Neural crest cell (in vitro differentiated cells): ENCODE data around the gene VSX1. TPM values are rescaled to one million over a fixed set of nuclear protein-coding genes. Genes with fewer than 3 reads are reported as not detected.

Experiments used
- DNase-seq: peaks from one replicate; pipeline ENCODE4 v3.0.0; 2021; ENCODE audit warnings: low read depth, mixed read lengths, low spot score
- H3K27ac Mint-ChIP-seq: one replicate; pipeline ENCODE4 v1.8.0; 2021; ENCODE audit warnings: mild to moderate bottlenecking, mixed read lengths; ENCODE audit not compliant: unreplicated experiment
- H3K27me3 Mint-ChIP-seq: 2 replicates; pipeline ENCODE4 v1.8.0; 2021; ENCODE audit warnings: low read depth, mild to moderate bottlenecking, mixed read lengths
- H3K36me3 Mint-ChIP-seq: 2 replicates; pipeline ENCODE4 v1.8.0; 2021; ENCODE audit warnings: low read depth, mild to moderate bottlenecking, mixed read lengths
- H3K4me1 Mint-ChIP-seq: 2 replicates; pipeline ENCODE4 v1.8.0; 2021; ENCODE audit warnings: mixed read lengths
- H3K4me3 Mint-ChIP-seq: one replicate; pipeline ENCODE4 v1.8.0; 2021; ENCODE audit warnings: mild to moderate bottlenecking, mixed read lengths
- H3K9me3 Mint-ChIP-seq: 2 replicates; pipeline ENCODE4 v1.8.0; 2021; ENCODE audit warnings: mixed read lengths
- CTCF ChIP-seq: fragments of 200-600 bp; sonication (generic); conservative IDR thresholded peaks from 2 replicates; pipeline ENCODE4 v1.5.0; 2021; ENCODE audit warnings: antibody characterized with exemption, mild to moderate bottlenecking
- total RNA-seq: library from RNA; stranded (reverse); gene quantifications from 2 replicates; pipeline ENCODE4 v1.2.1, GENCODE V29; 2021

VSX1 gene
- total RNA-seq, 1 donor from 2014 or later = 4.2 TPM

GRCh38 chr20:25033265-25033923 is 48.5 kb downstream of the VSX1 start:
- no peaks in the 10 kb centered on the region for H3K27me3 Mint-ChIP-seq
- H3K27ac Mint-ChIP-seq = peak overlapping the region; percentile 97
- H3K4me3 Mint-ChIP-seq = peak overlapping the region; percentile 77
- TF ChIP-seq CTCF = no peak
- H3K9me3 Mint-ChIP-seq = no peaks in the 10 kb centered on the region
- no peaks in the 10 kb centered on the region for H3K36me3 Mint-ChIP-seq
- no peak for DNase-seq
- peaks cover 82% of the 10 kb centered on the region for H3K4me1 Mint-ChIP-seq

GRCh38 chr20:25032478-25033264 is 49.3 kb downstream of the VSX1 start:
- peak; percentile 68 for DNase-seq
- Mint-ChIP-seq H3K4me1 (peaks cover 76% of the 10 kb centered on the region), H3K9me3 (no peaks in the 10 kb centered on the region), H3K4me3 (peak overlapping the region; percentile 77), H3K36me3 (no peaks in the 10 kb centered on the region), H3K27ac (peak overlapping the region; percentile 97), H3K27me3 (no peaks in the 10 kb centered on the region)
- TF ChIP-seq CTCF = no peak

GRCh38 chr20:25032065-25032477 is 49.9 kb downstream of the VSX1 start:
- Mint-ChIP-seq H3K4me3 (peak overlapping the region; percentile 77), H3K27me3 (peaks cover 3% of the 10 kb centered on the region), H3K9me3 (no peaks in the 10 kb centered on the region), H3K36me3 (no peaks in the 10 kb centered on the region), H3K27ac (peak overlapping the region; percentile 97), H3K4me1 (peaks cover 73% of the 10 kb centered on the region)
- no peak for TF ChIP-seq CTCF
- peak; percentile 41 for DNase-seq

GRCh38 chr20:25031241-25031640 is 50.7 kb downstream of the VSX1 start:
- no peak for DNase-seq
- no peaks in the 10 kb centered on the region for H3K36me3 Mint-ChIP-seq
- peak overlapping the region; percentile 97 for H3K27ac Mint-ChIP-seq
- peaks cover 3% of the 10 kb centered on the region for H3K27me3 Mint-ChIP-seq
- peaks cover 64% of the 10 kb centered on the region for H3K4me1 Mint-ChIP-seq
- TF ChIP-seq CTCF = no peak
- no peaks in the 10 kb centered on the region for H3K9me3 Mint-ChIP-seq
- H3K4me3 Mint-ChIP-seq = no peak overlapping the region

GRCh38 chr20:25030649-25031207 is 51.2 kb downstream of the VSX1 start:
- Mint-ChIP-seq H3K36me3 (no peaks in the 10 kb centered on the region), H3K27me3 (peaks cover 3% of the 10 kb centered on the region), H3K4me1 (peaks cover 59% of the 10 kb centered on the region), H3K4me3 (no peak overlapping the region), H3K27ac (peak overlapping the region; percentile 97), H3K9me3 (no peaks in the 10 kb centered on the region)
- no peak for DNase-seq
- TF ChIP-seq CTCF = no peak
